ENCODE measurements around the gene MYCBPAP.

The MYCBPAP gene

DNA sequence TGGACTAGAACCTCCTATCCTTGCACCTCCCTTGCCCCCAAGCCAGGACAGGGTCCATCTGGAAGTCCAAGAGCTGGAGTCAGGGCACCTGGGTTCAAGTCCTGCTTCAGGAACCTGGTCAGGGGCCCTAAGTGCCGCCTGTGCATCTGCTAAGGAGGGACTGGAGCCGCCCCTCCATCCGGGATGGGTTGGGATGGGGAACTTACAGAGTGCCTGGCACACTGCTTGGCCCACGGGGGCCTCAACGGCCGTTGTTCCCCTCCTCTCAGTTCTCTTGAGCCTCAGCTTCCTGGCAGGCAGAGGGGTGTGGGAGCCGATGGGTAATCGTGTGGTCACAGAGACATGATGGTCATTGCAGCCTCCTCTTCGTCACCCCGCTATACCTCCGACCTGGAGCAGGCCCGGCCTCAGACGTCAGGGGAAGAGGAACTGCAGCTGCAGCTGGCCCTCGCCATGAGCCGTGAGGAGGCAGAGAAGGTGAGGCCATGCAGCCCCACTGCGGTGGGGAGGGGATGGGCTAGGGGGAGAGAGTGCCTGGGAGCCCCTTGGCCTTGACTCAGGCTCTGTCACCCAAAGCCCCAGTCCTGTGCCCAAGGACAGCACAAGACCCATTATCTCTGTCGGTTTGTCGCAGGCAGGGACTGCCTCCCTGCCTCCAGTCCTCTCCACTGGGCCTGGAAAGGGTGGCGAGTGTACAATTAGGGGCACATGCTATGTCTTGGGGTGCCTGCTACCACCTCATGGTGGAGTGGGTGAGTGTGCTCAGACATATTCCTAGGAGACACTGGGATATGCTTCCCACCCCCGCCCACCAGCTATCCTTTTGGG is 29.7 kb downstream of the MYCBPAP start:
- DNase-seq, result no peak

DNA sequence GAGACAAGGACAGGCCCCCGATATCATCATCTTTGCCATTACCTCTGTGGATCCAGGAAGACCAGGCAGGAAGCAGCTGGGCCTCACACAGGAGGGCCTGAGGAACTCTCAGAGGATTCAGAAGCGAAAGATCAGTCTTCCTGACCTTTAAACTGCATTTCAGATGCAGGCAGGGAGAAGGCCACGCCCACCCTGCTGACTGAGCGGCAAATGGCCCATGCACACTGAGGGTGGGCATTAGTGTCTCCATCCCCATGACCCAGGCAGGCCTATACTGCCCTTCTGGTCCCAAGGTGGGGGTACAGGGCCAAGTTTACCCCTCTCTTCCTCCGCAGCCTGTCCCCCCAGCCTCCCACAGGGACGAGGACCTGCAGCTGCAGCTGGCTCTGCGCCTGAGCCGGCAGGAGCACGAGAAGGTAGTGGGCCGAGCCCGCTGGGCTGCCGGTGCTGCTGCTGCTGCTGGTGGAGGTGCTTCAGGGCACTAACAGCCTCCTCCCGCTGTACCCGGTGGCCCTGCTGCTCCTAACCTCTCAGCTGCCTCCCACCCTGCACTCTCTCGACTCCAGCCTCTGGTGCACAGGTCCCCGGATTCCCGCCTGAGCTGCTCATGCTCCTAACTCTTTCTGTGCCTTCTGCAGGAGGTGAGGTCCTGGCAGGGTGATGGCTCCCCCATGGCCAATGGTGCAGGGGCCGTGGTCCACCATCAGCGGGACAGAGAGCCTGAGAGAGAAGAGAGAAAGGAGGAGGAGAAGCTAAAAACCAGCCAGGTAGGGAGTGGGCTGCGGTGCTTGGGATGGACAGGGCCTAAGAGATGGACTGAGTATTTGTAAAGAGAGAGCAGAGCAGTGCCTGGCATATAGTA is 30.5 kb downstream of the MYCBPAP start:
- no peak for DNase-seq

DNA sequence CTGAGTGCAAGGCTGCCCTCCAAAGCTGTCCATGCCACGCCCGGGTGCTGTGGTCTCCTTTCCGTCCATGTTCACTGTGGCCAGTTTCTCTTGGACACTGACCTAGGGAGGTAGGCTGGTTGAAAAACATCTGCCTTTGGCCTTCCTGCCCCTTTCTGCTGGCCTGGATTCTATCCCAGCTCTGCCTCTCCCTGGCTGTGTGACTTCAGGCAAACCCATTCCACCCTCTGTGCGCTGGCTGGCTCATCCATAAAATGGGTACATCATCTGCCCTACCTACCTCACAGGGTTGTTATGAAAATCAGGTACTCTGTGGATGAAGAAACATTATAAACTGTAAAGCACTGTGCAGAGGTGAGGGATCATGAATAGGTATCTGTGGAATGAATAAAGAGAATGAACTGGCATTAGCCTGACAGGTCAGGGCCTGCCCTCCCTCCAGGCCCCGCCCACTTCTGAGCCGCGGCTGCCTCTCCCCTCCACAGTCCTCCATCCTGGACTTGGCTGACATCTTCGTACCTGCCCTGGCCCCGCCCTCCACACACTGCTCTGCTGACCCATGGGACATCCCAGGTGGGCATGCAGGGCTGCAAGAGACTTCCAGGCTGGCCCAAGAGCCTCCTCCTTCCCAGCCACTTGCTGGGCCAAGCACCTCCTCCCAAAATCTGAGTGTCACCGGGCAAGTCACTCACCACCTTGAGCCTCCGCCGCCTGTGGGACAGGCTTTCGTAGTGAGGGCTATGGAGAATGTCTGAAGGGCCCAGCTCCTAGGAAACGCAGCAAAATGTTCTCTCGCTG is 31.7 kb downstream of the MYCBPAP start:
- DNase-seq, result peak; percentile 49

DNA sequence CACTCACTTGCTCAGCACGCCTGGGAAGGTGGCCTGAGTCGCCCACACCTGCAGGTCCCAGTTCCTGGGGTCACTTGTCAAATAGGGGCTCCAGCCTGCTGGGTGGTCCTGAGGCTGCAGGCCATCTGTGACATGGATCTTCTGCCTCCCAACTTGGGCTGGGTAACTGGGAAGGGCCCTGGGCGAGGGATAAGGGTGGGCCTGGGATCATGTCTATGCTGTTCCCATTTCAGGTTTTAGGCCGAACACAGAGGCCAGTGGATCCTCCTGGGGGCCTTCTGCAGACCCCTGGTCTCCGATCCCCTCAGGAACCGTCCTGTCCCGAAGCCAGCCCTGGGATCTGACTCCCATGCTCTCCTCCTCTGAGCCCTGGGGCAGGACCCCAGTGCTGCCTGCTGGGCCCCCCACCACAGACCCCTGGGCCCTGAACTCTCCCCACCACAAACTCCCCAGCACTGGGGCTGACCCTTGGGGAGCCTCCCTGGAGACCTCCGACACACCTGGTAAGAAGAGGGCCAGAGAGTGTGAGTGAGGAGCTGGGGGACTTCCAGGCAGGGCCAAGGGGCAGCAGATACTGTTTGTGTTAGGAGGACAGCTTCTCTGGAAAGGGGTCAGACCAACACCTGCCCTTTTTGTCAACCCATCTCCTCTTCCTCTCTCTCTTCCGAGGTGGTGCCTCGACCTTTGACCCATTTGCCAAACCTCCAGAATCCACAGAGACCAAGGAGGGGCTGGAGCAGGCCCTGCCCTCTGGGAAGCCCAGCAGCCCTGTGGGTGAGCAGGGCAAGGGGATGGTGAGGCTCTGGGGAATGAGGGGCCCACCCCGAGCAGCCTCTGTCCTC is 32.5 kb downstream of the MYCBPAP start:
- no peak for DNase-seq

DNA sequence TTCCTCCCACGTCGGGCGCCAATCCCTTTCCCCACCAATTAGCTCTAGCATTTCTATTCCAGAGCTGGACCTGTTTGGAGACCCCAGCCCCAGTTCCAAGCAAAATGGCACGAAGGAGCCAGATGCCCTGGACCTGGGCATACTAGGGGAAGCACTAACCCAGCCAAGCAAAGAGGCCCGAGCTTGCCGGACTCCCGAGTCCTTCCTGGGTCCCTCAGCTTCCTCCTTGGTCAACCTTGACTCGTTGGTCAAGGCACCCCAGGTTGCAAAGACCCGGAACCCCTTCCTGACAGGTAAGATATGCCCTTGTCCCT is 33.1 kb downstream of the MYCBPAP start:
- DNase-seq, result no peak

DNA sequence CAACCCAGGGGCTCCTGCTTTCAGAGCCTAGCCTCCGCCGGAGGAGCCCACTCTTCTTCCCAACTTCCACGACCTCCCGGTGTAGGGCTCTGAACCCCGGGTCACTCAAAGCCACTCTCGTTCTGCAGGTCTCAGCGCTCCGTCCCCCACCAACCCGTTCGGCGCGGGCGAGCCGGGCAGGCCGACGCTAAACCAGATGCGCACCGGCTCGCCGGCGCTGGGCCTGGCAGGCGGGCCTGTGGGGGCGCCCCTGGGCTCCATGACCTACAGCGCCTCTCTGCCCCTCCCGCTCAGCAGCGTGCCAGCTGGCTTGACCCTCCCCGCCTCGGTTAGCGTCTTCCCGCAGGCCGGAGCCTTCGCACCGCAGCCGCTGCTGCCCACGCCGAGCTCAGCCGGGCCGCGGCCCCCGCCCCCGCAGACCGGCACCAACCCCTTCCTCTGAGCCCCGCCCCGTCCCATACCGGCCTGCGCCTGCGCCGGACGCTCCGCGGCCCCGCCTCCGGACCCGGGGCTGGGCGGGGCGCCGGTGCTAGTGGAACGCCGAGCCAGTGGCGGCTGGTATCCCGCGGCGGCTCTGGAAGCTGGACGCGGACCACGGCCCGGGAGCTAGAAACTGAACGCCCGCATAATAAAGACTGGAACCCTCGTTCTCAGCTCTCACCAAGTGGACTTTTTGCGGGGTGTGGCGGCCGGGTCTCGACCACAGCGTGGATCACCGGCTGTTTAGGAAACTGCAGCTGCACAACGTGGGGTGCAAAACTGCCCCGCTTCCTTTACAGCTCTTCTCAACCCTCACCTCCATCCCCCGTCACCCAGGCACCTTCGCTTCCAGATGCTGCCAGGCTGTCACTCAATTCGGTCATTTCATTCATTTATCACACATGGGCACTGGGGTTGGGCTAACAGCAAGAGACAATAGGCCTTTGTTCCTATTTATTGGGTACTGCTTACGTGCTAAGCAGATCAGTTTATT is 33.8 kb downstream of the MYCBPAP start:
- peak; percentile 95 for DNase-seq

DNA sequence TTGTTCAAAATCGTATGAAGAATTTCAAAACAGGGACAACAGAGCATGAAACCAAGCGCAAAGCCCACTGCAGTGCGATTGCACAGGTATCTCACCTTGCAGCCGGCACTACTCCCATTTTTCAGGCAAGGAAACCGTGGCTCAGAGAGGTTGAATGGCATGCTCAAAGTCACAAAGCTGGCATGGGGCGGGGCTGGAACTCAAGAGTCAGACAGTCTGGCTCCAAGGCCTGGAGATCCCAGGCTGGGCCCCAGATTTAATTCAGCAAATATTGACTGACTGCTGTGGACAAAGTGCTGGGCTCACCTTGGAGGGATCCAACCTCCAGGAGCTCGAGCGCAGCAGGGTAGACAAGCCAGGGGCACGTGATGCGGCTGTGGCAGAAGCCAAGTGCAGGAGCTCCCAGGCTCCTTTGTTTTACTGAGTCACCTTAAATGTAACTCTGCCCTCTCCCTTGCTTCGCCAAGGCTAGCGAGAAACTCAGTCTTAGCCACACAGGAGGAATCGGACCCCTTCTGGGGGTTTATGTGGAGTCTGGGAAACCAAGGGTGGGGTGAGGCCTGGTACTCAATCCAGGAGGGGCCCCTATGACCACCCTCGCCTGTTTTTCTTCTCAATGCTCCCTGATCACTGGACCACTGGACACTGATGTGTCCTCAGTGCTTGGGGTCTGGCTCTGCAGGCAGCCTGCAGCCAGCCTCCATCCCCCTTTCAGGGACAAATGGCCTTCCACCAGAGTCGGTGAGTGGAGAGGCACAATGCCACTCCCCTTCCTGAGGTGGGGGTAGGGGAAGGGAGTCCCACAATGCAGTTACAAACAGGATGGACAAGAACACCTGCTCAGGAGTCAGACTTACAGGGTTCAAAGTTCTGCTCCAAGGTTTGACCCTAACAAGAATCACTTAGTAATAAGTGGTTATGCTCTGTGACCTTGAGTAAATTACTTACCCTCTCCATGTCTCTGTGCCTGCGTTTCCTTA is 34.8 kb downstream of the MYCBPAP start:
- DNase-seq, result peak; percentile 97

DNA sequence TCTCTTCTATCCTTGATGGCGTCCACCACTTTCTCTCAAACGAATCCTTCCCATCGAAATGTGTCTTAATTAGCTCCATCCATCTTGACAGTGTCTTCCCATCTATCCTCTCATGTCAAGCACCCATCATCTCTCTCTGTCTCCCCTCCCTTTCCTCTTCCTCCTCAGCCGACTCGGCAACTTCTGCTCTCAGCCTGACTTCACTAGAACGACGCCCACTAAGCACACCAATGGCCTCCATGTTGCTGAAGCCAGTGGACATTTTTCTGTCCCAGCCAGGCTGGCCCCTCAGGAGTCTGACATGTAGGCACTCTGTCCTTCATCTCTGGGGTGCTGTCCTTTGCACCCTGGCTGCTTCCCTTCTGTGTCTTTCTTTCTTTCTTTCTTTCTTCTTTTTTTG is 36.3 kb downstream of the MYCBPAP start:
- no peak for DNase-seq

DNA sequence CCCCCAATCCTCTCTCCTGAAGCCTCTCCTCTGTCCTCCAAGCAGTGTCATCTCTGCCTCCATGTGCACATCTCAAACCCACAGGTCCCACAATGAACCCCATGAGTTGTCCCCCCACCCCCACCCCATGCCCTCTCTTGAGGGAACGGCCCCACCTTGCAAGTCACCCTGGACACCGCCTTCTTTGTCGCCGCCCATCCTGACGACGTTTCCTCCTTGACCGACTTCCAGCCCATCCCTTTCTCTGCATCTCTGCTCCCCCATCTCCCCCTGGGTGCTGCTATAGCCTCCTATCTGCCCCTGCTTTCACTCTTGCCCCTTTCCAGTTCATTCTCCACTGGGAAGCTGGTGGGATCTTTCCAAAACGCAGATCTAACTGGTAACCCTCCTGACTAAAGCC is 37.1 kb downstream of the MYCBPAP start:
- DNase-seq, result no peak

DNA sequence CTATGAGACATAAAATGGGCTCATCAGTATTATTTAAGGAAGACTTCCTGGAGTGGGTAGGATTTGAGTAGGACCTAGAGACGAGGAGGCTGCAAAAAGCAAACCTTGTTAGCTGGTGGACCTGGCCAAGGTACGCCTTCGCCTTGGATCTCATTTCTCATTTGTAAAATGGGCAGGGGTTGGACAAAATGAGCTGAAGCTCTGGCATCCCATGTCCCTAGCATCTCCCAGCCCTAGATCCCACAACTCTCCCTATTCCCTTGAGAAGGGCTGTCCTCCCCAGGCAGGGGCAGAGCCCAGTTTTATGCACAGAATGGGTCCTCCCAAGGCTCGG is 38.4 kb downstream of the MYCBPAP start:
- no peak for DNase-seq

DNA sequence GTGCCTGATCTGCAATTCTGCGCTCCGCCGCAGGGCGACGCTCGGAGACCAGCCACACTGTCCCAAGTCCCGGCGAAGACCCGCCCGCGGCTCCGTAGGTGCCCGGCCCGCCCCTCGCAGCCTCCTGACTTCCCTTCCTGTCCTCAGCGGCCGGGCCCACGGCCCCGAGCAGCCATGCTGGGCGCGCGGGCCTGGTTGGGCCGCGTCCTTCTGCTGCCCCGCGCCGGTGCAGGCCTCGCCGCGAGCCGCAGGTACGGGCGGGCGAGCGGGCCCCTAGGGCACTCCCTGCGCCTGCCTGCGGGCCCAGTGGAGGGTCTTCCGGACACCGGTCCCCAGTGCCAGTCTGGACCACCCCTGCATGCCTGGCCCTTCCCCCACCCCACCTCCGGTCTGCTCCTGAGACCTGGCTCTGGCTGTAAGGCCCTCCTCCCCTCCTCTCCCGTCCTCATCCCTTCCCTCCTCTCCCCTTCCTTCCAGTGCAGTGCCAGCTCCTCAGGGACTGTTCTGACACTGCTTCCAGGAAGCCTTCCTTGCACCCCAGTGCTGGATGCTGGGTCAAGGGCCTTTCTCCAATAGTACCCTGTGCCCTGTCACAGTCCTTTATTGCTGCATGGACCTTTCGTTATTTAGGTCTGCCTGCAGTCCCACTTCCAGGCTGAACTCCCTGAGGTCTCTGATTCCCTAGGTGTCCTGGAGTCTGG is 38.9 kb downstream of the MYCBPAP start, which contains the start of gene SPATA20:
SPATA20 (plus strand) TSS at position 140 of the 701 bp plus-strand sequence; CDS start at position 175, 35 bp downstream.
- DNase-seq, result peak; percentile 96

DNA sequence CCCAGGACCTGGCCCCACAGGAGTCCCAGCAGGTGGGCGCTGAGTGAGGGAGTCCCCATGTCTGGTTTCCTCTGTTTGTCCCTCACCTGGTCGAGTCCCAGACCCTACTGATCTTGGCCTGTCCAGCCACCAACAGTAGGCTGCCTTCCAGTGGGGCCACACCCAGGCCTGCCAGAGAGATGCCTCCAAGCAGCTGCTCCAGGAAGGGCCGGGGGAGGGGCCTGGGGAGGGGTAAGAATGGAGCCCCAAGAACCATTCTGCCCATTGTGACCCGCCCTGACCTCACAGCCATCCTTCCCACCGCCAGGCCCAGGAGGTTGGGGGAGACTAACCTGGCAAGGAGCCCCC is 39.5 kb downstream of the MYCBPAP start:
- peak; percentile 53 for DNase-seq

DNA sequence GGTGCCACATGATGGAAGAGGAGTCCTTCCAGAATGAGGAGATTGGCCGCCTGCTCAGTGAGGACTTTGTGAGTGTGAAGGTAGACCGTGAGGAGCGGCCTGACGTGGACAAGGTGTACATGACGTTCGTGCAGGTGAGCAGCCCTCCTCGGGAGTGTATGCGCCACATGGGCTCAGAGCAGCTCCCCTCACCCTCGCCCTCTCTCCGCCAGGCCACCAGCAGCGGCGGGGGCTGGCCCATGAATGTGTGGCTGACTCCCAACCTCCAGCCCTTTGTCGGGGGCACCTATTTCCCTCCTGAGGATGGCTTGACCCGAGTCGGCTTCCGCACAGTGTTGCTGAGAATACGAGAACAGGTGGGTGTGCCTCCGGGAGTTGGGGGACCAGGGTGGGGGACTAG is 40.6 kb downstream of the MYCBPAP start:
- DNase-seq, result no peak

DNA sequence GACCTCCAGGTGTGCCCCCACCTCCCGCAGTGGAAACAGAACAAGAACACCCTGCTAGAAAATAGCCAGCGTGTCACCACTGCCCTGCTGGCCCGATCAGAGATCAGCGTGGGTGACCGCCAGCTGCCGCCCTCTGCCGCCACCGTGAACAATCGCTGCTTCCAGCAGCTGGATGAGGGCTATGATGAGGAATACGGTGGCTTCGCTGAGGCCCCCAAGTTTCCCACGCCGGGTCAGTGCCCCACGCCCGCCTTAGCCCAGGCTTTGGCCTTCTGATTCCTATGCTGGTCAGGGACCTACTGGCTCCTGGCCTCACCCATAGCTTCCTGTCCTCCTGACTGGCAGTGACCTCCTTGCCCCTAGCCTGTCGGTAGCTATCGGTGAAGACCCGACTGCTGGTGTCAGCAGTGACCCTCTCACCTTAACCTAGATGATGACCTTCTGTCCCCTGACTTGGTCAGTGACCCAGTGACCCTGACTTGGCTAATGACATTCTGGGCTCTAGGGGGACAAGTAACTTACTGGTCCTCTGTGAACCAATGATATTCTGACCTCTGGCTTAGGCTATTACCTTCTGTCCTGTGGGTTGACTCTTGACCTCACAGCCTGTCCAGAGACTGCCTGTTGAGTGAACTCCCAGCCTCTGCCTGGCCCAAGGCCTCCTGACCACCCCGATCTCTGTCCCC is 41.2 kb downstream of the MYCBPAP start:
- DNase-seq, result no peak

DNA sequence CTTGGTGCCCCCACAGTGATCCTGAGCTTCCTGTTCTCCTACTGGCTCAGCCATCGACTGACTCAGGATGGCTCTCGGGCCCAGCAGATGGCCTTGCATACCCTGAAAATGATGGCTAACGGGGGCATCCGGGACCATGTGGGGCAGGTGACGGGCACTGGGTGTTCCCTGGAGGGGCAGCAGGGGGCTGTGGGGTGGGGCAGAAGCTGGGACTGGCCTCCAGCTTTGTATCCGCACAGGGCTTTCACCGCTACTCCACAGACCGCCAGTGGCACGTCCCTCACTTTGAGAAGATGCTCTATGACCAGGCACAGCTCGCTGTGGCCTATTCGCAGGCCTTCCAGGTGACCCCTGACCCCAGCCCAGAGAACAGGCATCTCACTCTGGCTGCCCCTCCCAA is 41.7 kb downstream of the MYCBPAP start:
- DNase-seq, result no peak

DNA sequence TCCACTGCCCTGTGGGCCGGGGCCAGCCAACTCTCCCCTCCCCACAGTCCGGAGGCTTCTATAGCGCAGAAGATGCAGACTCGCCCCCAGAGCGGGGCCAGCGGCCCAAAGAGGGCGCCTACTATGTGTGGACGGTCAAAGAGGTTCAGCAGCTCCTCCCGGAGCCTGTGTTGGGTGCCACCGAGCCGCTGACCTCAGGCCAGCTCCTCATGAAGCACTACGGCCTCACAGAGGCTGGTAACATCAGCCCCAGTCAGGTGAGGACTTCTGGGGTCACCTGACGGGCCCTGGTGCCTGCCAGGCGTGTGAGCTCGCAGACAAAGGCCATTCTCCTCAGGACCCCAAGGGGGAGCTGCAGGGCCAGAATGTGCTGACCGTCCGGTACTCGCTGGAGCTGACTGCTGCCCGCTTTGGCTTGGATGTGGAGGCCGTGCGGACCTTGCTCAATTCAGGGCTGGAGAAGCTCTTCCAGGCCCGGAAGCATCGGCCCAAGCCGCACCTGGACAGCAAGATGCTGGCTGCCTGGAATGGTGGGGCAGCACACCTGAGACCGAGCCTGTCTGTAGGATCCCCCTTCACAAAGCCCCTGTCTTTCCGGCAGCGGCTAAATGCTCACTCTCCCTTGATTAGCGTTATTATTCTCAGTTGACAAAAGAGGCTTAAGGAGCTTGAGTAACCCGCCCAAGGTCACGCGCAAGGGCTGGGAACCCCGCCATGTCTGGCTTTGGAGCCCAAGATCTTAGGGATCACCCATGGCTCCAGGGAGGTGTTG is 42.6 kb downstream of the MYCBPAP start:
- DNase-seq, result peak; percentile 75

DNA sequence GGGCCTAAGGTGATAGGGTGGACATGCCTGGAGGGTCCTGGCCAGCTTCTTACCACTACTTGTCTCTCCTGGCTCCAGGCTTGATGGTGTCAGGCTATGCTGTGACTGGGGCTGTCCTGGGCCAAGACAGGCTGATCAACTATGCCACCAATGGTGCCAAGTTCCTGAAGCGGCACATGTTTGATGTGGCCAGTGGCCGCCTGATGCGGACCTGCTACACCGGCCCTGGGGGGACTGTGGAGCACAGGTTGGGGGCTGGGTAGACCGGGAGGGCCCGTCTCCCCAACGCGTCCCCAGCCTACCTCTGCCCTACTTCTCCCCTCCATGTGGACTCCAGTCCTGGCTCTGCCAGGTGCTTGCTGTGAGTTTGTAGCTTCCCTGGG is 43.2 kb downstream of the MYCBPAP start:
- DNase-seq, result no peak

DNA sequence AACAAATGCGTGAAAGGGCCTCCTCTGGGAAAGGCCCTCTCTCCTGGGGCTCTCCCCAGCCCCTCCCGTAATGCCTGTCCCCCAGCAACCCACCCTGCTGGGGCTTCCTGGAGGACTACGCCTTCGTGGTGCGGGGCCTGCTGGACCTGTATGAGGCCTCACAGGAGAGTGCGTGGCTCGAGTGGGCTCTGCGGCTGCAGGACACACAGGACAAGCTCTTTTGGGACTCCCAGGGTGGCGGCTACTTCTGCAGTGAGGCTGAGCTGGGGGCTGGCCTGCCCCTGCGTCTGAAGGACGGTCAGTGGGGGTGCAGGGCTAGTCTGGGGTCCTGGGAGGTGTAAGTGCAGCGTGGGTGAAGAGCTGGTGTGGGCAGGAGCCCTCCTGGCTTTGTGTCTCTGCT is 43.6 kb downstream of the MYCBPAP start:
- DNase-seq, result no peak
